Colonic mucosa (tissue), 4 donors: ENCODE data around the gene LYVE1. TPM values are rescaled to one million over a fixed set of nuclear protein-coding genes. Genes with fewer than 3 reads are reported as not detected.
"Not testable (repeated sequence)": the region's sequence is repeated elsewhere in the genome, so short reads cannot be mapped to it uniquely, and the experiment has no call there.

ENCODE experiments used
- DNase-seq: peaks from one replicate; pipeline ENCODE4 v3.0.0-alpha.2; 2020
- H3K27ac ChIP-seq: fragments of 200-600 bp; one replicate; pipeline ENCODE4 v1.8.0; 2021
- H3K27me3 ChIP-seq: fragments of 200-600 bp; one replicate; pipeline ENCODE4 v1.8.0; 2021
- H3K36me3 ChIP-seq: fragments of 200-600 bp; one replicate; pipeline ENCODE4 v1.8.0; 2021
- H3K4me1 ChIP-seq: fragments of 200-600 bp; one replicate; pipeline ENCODE4 v1.8.0; 2021; ENCODE audit warnings: mild to moderate bottlenecking
- H3K4me3 ChIP-seq: fragments of 200-600 bp; one replicate; pipeline ENCODE4 v1.8.0; 2021
- H3K9ac ChIP-seq, 2 donors: one replicate each; pipeline ENCODE4 v1.7.0; 2013; ENCODE audit warnings: control low read depth in 2 of 2, low read depth in 2 of 2, low read length in 2 of 2
- H3K9me3 ChIP-seq: fragments of 200-600 bp; one replicate; pipeline ENCODE4 v1.8.0; 2021
- CTCF ChIP-seq: fragments of 200-600 bp; IDR thresholded peaks from one replicate; pipeline ENCODE4 v1.8.0; 2022; ENCODE audit warnings: antibody characterized with exemption, mild to moderate bottlenecking
- intact Hi-C: fragments of 100-400 bp; cut with DNase I; formaldehyde crosslinking; loops from one replicate; pipeline ENCODE4 v1.14.1; 2022
- total RNA-seq, 2 donors: library from RNA; stranded (reverse); fragmentation: NEBNext Ultra II Directional in 1 of 2; extraction: Animal tissue kit (Norgen Biotek cat#: 25700) in 1 of 2; gene quantifications; one replicate each; pipeline ENCODE4 v1.2.1, GENCODE V29; 2021
- donor health status: healthy.
- donor health status: DM: no; HTN: no; CAD: no.
- donor health status: DM: no; HTN: no; CAD: no.

The LYVE1 gene
- total RNA-seq, 2 donors from 2014 or later = 10.3 to 29.3 TPM

DNA sequence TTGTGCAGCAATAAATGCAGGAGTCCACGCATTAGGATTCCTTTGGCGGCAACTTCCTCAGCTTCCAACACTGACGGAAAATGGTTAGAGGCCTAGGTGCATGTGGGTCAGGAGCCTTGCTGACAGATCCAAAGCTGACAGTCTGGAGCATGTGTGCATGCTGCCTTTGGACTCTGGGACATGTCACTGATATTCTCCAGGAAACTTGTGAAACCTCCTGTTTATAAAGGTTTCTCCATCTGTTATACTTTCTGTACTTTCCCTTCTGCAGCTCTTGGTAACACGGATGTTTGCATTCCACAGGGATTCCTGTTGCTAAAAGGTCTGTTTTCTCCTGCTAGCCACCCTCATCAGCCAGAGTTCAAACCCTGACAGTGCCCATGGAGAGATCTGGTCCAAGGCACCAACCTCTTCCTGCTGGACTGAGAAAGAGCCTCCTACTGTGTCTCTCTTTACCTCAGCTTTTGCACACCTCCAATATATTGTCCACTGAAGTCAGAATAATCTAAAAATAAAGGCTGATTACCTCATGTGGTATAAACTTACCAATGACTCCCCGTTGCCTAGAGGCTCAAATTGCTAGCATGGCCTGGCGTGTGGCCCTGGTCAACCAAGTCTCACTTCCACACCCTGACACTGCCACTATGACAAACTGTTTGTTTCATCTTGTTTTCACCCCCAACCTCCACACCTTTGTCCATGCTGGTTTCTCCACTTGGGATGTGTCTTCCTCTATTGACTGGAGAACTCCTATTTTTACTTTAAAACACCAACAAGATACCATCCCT is 31.1 kb upstream of the LYVE1 start:
- Histone ChIP-seq H3K9me3 (no peaks in the 10 kb centered on the region), H3K4me1 (no peaks in the 10 kb centered on the region), H3K36me3 (no peaks in the 10 kb centered on the region), H3K27me3 (no peaks in the 10 kb centered on the region), H3K9ac (no peak overlapping the region), H3K27ac (no peak overlapping the region), H3K4me3 (no peak overlapping the region)
- no peak for TF ChIP-seq CTCF
- intact Hi-C loops = no loop called here
- DNase-seq = no peak

GRCh38 chr11:10598816-10599215 is 30.4 kb upstream of the LYVE1 start:
- no peak overlapping the region for H3K4me3 ChIP-seq
- DNase-seq = no peak
- no peak overlapping the region for H3K27ac ChIP-seq
- no peak for TF ChIP-seq CTCF
- no peaks in the 10 kb centered on the region for H3K36me3 ChIP-seq
- H3K9ac ChIP-seq = no peak overlapping the region
- H3K9me3 ChIP-seq = no peaks in the 10 kb centered on the region
- no peaks in the 10 kb centered on the region for H3K27me3 ChIP-seq
- H3K4me1 ChIP-seq = no peaks in the 10 kb centered on the region
- intact Hi-C loops = no loop called here

DNA sequence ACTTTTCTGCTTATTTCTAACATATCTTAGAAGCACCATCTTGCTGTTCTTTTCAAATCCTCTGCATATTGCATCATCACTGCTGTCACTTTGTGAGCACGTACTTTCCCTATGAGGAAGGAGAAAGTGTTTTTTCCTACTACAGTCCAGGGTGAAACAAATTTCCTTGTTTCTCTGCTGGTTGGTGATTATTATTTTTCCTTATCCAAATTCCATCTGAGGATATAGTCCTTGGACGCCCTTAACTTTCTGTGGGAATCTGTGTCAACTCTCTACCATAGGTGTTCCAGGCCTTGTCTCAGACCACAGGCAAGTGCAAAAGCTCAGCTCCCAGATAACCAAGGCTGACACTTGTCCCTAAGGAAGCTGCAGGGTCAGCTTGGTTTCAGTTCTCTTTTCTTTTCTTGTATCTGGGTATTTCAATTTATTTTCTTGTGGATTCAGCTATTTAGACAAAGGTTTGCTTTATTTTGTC is 29.4 kb upstream of the LYVE1 start:
- no peak for TF ChIP-seq CTCF
- H3K9ac ChIP-seq = no peak overlapping the region
- no peak for DNase-seq
- H3K4me3 ChIP-seq = no peak overlapping the region
- intact Hi-C loops = no loop called here
- no peaks in the 10 kb centered on the region for H3K4me1 ChIP-seq
- no peaks in the 10 kb centered on the region for H3K9me3 ChIP-seq
- H3K27me3 ChIP-seq = no peaks in the 10 kb centered on the region
- H3K36me3 ChIP-seq = no peaks in the 10 kb centered on the region
- no peak overlapping the region for H3K27ac ChIP-seq

DNA sequence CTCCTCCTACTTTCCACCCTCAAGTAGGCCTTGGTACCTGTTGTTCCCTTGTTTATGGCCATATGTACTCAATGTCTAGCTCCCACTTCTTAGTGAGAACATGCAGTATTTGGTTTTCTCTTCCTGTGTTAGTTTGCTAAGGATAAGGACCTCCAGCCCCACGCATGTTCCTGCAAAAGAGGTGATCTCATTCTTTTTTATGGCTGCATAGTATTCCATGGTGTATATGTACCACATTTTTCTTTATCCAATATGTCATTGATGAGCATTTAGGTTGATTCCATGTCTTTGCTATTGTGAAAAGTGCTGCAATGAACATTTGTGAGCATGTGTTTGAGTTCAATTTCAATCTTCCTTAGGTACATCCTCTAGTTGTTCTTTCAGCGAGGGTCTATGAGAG is 27.4 kb upstream of the LYVE1 start:
- H3K9ac ChIP-seq, DNase-seq, H3K4me3 ChIP-seq, H3K9me3 ChIP-seq, H3K4me1 ChIP-seq, intact Hi-C loops, H3K27ac ChIP-seq, H3K27me3 ChIP-seq, H3K36me3 ChIP-seq: not testable (repeated sequence)

DNA sequence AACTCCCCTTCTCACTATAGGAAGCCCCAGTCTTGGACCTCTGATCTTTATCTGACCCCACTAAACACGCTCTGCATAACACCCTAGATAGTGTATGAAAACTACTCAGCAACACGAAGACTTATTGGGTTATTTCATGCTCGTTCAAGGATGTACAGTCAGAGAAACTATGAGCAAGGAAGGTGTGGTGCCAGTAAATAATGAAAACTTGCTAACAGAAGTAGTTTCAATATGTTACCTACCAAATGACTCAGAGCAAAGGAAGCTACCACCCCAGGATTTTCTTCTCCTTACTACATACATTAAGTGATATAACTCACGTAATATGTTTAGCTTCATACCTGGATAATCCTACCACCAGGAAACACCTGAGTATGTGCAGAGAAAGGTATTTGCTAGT is 25.9 kb upstream of the LYVE1 start:
- no peak for DNase-seq
- no peaks in the 10 kb centered on the region for H3K9me3 ChIP-seq
- no peaks in the 10 kb centered on the region for H3K36me3 ChIP-seq
- no peaks in the 10 kb centered on the region for H3K4me1 ChIP-seq
- no peak overlapping the region for H3K9ac ChIP-seq
- H3K4me3 ChIP-seq = no peak overlapping the region
- intact Hi-C loops = no loop called here
- H3K27me3 ChIP-seq = no peaks in the 10 kb centered on the region
- no peak overlapping the region for H3K27ac ChIP-seq
- TF ChIP-seq CTCF = no peak

DNA sequence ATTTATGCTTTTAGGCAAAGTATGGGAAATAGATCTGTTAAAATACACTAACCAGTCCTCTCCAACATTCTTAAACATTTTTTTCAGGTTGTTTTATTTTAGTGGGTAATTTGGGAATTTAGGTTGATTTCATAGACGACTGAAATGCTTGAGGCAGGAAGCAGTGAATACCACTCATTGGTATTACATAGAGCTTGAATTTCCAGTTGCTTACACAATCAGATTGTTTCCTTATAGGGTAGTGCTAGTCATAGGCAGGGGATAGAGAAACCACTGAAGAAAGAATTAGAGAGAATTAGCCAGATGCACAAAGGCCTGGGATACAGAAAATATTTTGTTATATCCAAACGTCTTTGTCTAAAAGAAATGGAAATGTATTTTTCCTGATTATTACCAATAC is 23.9 kb upstream of the LYVE1 start:
- DNase-seq = no peak
- Histone ChIP-seq H3K4me3 (no peak overlapping the region), H3K27me3 (no peaks in the 10 kb centered on the region), H3K27ac (no peak overlapping the region), H3K4me1 (no peaks in the 10 kb centered on the region), H3K36me3 (no peaks in the 10 kb centered on the region), H3K9ac (no peak overlapping the region), H3K9me3 (no peaks in the 10 kb centered on the region)
- no peak for TF ChIP-seq CTCF
- intact Hi-C loops = no loop called here
